ENCODE results near the gene MACROD2.

MACROD2 gene

DNA sequence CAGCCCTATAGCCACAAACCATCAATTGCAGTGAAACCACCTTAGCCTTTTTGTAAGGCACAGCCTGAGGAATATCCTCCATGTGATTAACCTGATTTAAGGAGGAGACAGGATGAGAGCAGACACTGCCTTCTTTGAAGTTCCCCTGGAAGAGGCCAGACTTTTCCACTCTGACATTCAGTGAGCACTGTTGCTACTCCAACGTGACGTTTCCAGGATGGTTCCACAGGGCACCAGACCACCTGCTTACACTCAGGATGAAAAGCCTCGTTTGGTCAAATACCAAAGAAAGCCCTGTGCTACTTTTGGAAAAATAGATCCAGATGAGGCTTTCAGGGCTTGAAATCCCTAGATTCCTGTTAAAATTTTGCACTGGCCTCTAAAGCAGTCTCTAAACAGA is 1444.2 kb downstream of the MACROD2 start:
- H3K9me3 ChIP-seq (ENCODE audit: control insufficient read depth, insufficient read depth, low read depth, low read length): no peaks in the 10 kb centered on the region
- peaks cover 2% of the 10 kb centered on the region; the same call in 1 of the 2 replicates for H3K4me1 ChIP-seq (ENCODE audit: control insufficient read depth, insufficient read depth, low read length)
- no peak overlapping the region for H3K27ac ChIP-seq (ENCODE audit: extremely low read depth, low read depth, low read length)
- no peaks in the 10 kb centered on the region for H3K36me3 ChIP-seq (ENCODE audit: control insufficient read depth in 2 of 2, insufficient read depth in 1 of 2, low read length in 2 of 2)
- POLR2A ChIA-PET: no interaction called here
- TF ChIP-seq PRDM1 (tag by site-specific recombination; IDR thresholded peaks at IDR 0.05) (no peak), HOXA7 (CRISPR knock-in tag; IDR thresholded peaks at IDR 0.05; ENCODE audit: borderline replicate concordance) (no peak), ZNF211 (tag by site-specific recombination; IDR thresholded peaks at IDR 0.05; ENCODE audit: low read depth) (no peak), KLF8 (tag by site-specific recombination; IDR thresholded peaks at IDR 0.05) (no peak), BCL11A (tag by site-specific recombination; IDR thresholded peaks at IDR 0.05; ENCODE audit: low read depth) (no peak), ZNF214 (tag by site-specific recombination; IDR thresholded peaks at IDR 0.05; ENCODE audit: borderline replicate concordance) (no peak), ZNF112 (tag by site-specific recombination; IDR thresholded peaks at IDR 0.05) (no peak), ZSCAN16 (tag by site-specific recombination; IDR thresholded peaks at IDR 0.05) (no peak)
- TF ChIP-seq, protein P1, sequence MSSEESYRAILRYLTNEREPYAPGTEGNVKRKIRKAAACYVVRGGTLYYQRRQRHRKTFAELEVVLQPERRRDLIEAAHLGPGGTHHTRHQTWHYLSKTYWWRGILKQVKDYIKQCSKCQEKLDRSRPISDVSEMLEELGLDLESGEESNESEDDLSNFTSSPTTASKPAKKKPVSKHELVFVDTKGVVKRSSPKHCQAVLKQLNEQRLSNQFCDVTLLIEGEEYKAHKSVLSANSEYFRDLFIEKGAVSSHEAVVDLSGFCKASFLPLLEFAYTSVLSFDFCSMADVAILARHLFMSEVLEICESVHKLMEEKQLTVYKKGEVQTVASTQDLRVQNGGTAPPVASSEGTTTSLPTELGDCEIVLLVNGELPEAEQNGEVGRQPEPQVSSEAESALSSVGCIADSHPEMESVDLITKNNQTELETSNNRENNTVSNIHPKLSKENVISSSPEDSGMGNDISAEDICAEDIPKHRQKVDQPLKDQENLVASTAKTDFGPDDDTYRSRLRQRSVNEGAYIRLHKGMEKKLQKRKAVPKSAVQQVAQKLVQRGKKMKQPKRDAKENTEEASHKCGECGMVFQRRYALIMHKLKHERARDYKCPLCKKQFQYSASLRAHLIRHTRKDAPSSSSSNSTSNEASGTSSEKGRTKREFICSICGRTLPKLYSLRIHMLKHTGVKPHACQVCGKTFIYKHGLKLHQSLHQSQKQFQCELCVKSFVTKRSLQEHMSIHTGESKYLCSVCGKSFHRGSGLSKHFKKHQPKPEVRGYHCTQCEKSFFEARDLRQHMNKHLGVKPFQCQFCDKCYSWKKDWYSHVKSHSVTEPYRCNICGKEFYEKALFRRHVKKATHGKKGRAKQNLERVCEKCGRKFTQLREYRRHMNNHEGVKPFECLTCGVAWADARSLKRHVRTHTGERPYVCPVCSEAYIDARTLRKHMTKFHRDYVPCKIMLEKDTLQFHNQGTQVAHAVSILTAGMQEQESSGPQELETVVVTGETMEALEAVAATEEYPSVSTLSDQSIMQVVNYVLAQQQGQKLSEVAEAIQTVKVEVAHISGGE (tag by site-specific recombination; conservative IDR thresholded peaks at IDR 0.05; ENCODE audit: low read depth): no peak
- TF ChIP-seq, protein P2, sequence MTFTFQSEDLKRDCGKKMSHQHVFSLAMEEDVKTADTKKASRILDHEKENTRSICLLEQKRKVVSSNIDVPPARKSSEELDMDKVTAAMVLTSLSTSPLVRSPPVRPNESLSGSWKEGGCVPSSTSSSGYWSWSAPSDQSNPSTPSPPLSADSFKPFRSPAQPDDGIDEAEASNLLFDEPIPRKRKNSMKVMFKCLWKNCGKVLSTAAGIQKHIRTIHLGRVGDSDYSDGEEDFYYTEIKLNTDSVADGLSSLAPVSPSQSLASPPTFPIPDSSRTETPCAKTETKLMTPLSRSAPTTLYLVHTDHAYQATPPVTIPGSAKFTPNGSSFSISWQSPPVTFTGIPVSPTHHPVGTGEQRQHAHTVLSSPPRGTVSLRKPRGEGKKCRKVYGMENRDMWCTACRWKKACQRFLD (tag by site-specific recombination; IDR thresholded peaks at IDR 0.05): no peak
- TF ChIP-seq, protein P3, sequence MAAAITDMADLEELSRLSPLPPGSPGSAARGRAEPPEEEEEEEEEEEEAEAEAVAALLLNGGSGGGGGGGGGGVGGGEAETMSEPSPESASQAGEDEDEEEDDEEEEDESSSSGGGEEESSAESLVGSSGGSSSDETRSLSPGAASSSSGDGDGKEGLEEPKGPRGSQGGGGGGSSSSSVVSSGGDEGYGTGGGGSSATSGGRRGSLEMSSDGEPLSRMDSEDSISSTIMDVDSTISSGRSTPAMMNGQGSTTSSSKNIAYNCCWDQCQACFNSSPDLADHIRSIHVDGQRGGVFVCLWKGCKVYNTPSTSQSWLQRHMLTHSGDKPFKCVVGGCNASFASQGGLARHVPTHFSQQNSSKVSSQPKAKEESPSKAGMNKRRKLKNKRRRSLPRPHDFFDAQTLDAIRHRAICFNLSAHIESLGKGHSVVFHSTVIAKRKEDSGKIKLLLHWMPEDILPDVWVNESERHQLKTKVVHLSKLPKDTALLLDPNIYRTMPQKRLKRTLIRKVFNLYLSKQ (tag by site-specific recombination; IDR thresholded peaks at IDR 0.05; ENCODE audit: borderline replicate concordance): no peak
- TF ChIP-seq, protein P4, sequence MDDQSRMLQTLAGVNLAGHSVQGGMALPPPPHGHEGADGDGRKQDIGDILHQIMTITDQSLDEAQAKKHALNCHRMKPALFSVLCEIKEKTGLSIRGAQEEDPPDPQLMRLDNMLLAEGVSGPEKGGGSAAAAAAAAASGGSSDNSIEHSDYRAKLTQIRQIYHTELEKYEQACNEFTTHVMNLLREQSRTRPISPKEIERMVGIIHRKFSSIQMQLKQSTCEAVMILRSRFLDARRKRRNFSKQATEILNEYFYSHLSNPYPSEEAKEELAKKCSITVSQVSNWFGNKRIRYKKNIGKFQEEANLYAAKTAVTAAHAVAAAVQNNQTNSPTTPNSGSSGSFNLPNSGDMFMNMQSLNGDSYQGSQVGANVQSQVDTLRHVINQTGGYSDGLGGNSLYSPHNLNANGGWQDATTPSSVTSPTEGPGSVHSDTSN (CRISPR knock-in tag; IDR thresholded peaks at IDR 0.05): no peak
- CTCF ChIA-PET: interaction anchor here (0.7 kb wide), 1 partner anchor 58 kb away, joined by 3 read pairs; no protein-coding TSS in a partner anchor
- no peak overlapping the region for H3K4me3 ChIP-seq (ENCODE audit: low read depth, low read length)

DNA sequence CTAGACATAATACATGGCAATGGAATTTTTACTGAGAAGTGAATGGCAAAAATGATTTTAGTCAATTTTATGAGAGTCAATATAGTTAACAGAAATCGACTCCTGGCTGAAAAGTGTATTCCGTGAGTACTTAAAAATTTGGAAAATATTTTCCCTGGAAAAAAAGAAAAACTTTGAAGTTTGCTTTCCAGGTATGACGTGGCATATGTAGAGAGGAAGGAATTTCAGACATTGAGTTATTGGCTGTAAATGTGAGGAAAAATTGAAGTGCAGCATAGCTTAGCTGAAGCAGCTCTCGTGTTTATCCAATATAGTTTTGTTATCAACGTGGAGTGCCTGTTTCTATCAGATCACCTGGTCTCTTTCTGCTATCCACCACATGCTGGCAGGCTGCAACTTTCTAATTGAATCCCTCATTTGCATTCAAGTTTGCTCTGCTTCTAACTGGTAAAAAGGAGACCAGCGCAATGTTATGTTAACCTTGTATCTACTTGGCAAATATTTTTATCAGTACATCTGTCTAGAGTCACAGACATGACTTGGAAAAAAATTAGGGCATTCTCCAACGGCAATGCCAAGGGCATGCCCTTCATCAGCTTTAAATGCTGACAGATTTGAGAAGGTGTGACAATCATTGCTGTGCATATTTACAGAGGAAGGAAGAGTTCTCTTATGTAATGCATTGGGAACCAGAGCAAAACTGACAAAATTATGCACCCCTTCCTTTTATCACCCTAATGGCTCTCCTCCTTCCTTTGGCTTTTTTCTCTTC is 1444.9 kb downstream of the MACROD2 start:
- ChIA-PET CTCF (no interaction called here), POLR2A (no interaction called here)
- TF ChIP-seq ZNF138 (tag by site-specific recombination; IDR thresholded peaks at IDR 0.05; ENCODE audit: borderline replicate concordance) (no peak), ZNF416 (tag by site-specific recombination; IDR thresholded peaks at IDR 0.05) (no peak), ZNF423 (tag by site-specific recombination; IDR thresholded peaks at IDR 0.05) (no peak), KLF8 (tag by site-specific recombination; IDR thresholded peaks at IDR 0.05) (no peak), ZNF324 (tag by site-specific recombination; IDR thresholded peaks at IDR 0.05) (no peak), ZNF341 (tag by site-specific recombination; IDR thresholded peaks at IDR 0.05; ENCODE audit: low read depth) (no peak), REPIN1 (tag by site-specific recombination; IDR thresholded peaks at IDR 0.05; ENCODE audit: low read depth) (no peak), ZNF660 (tag by site-specific recombination; IDR thresholded peaks at IDR 0.05) (no peak), ZNF548 (tag by site-specific recombination; IDR thresholded peaks at IDR 0.05) (no peak), ZNF555 (tag by site-specific recombination; conservative IDR thresholded peaks at IDR 0.05) (no peak), ZFP69B (tag by site-specific recombination; IDR thresholded peaks at IDR 0.05) (no peak), SETDB1 (IDR thresholded peaks at IDR 0.05; ENCODE audit: insufficient read length, low read length) (no peak), ZNF561 (tag by site-specific recombination; IDR thresholded peaks at IDR 0.05; ENCODE audit: borderline replicate concordance) (no peak), ZNF223 (tag by site-specific recombination; IDR thresholded peaks at IDR 0.05) (no peak), EGR2 (tag by site-specific recombination; IDR thresholded peaks at IDR 0.05; ENCODE audit: low read depth) (no peak)
- TF ChIP-seq, protein P5, sequence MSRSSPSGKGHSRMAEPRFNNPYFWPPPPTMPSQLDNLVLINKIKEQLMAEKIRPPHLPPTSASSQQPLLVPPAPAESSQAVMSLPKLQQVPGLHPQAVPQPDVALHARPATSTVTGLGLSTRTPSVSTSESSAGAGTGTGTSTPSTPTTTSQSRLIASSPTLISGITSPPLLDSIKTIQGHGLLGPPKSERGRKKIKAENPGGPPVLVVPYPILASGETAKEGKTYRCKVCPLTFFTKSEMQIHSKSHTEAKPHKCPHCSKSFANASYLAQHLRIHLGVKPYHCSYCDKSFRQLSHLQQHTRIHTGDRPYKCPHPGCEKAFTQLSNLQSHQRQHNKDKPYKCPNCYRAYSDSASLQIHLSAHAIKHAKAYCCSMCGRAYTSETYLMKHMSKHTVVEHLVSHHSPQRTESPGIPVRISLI (tag by site-specific recombination; IDR thresholded peaks at IDR 0.05): no peak
- Histone ChIP-seq H3K4me3 (ENCODE audit: low read depth, low read length) (no peak overlapping the region), H3K4me1 (ENCODE audit: control insufficient read depth, insufficient read depth, low read length) (peaks cover 2% of the 10 kb centered on the region; the same call in 1 of the 2 replicates), H3K27ac (ENCODE audit: extremely low read depth, low read depth, low read length) (no peak overlapping the region), H3K9me3 (ENCODE audit: control insufficient read depth, insufficient read depth, low read depth, low read length) (no peaks in the 10 kb centered on the region), H3K36me3 (ENCODE audit: control insufficient read depth in 2 of 2, insufficient read depth in 1 of 2, low read length in 2 of 2) (no peaks in the 10 kb centered on the region)
